Left colon (tissue), 2 donors: Measurements from ENCODE around the gene LCA5. TPM values are rescaled to one million over a fixed set of nuclear protein-coding genes. Genes with fewer than 3 reads are reported as not detected.
"Not testable (repeated sequence)": the region's sequence is repeated elsewhere in the genome, so short reads cannot be mapped to it uniquely, and the experiment has no call there.

Source experiments
- ATAC-seq: fragments of 200-7000 bp; cut with Tn5 transposase; one replicate; pipeline ENCODE4 v1.9.1; 2020; ENCODE audit warnings: mild to moderate bottlenecking, moderate library complexity
- DNase-seq, 2 donors: peaks; one replicate each; pipeline ENCODE4 v3.0.0-alpha.2; 2020
- intact Hi-C, 2 donors: fragments of 100-400 bp; cut with DNase I in 1 of 2; cut with micrococcal nuclease in 1 of 2; formaldehyde crosslinking; loops; one replicate each; pipeline versions ENCODE4 v1.11.2 to v1.14.0; 2022; cut with DNase I, micrococcal nuclease
- total RNA-seq, 2 donors: library from RNA; stranded (reverse); fragmentation: NEBNext Ultra II Directional; extraction: Animal tissue kit (Norgen Biotek cat#: 25700); gene quantifications; one replicate each; pipeline ENCODE4 v1.2.1, GENCODE V29; 2021
- donor health status: DM: no; HTN: no; CAD: no.
- donor health status: DM: yes; HTN: yes; CAD: no.

The LCA5 gene
- total RNA-seq, 2 donors from 2014 or later = 0.40 to 1.3 TPM

GRCh38 chr6:79494841-79495240 is 42.4 kb downstream of the LCA5 start:
- ATAC-seq = no peak
- intact Hi-C loops = no loop called here

GRCh38 chr6:79470728-79471127 is 66.5 kb downstream of the LCA5 start:
- DNase-seq (no peak), ATAC-seq (no peak)
- intact Hi-C loops = no loop called here

More at GRCh38 chr6:79494841-79495240, 42.4 kb downstream of the LCA5 start:
- no peak for DNase-seq

DNA sequence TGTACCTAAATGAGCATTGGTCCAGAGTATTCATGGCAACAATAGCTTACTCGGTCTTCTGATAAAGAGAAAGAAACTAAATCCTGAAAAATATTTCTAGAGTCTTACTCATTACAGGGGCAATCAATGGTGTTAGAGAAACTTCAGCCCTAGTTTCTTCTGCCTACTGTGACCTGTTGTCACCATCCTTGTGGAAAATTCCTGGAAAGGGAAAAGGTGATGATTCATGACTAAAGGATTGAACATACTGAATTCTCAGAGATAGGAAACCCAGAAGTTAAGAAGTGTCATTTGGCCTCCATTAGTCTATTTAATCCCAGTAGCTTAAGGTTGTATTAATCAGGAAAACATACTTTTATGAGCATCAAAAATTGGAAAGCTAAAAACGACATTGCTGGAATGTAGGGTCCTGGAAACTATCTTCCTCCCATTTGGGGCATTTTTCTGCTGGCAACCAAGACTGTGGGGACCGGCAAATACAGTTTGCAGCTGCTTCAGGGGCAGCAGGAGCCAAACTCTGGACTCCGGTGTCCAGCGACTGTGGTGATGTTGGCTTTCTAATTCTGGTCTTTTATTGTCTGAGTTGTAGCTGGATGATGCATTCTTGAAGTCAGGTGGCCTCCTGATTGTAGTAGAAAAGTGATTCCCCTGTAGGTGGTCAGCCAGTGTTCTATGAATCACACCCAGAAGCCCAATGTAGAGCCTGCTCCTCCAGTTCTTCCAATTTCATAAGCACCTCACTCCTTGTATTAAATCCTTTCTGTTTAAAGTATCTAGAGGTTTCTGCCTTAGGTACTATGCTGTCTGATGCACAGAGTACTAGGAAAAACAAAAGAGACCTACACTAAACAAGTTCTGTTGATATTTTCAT is 67.6 kb downstream of the LCA5 start:
- intact Hi-C loops = no loop called here

GRCh38 chr6:79468587-79468986 is 68.6 kb downstream of the LCA5 start:
- intact Hi-C loops = no loop called here
- ATAC-seq (no peak), DNase-seq (no peak)

More for the DNA sequence above, 67.6 kb downstream of the LCA5 start:
- DNase-seq = no peak
- ATAC-seq = no peak

- ATAC-seq (no peak), DNase-seq (no peak)
- intact Hi-C loops = no loop called here
Observed at GRCh38 chr6:79468116-79468515, 69.1 kb downstream of the LCA5 start.

GRCh38 chr6:79467716-79468115 is 69.5 kb downstream of the LCA5 start:
- DNase-seq (no peak), ATAC-seq (no peak)
- intact Hi-C loops = no loop called here

DNA sequence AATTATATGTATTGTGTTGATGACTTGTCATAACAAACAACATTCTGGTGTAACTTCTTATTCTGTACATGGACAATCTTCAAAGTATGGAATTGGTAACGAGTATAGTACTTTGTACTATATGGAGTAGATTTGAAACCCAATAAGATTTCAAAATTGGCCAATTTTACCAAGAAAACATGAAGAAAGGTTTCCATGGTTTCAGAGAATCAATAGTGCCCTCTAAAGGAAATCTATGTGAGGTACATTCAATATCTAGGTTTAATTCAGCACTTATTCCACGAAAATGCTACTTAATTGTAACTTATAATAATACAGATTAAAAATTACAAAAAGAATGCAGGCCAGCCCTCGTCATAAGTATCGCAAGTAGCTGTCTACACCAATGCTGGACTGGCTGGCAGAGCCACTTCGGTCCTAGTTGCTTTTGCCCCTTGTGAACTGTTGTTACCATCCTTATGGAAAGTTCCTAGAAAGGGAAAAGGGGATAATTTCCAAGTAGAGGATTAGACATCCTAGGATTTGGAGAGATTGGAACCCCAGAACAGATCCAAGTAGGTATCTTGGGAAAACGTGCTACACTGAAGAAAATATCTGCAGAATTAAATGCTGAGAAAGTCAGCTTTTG is 70.9 kb downstream of the LCA5 start:
- ATAC-seq (no peak), DNase-seq (no peak)
- intact Hi-C loops = no loop called here

DNA sequence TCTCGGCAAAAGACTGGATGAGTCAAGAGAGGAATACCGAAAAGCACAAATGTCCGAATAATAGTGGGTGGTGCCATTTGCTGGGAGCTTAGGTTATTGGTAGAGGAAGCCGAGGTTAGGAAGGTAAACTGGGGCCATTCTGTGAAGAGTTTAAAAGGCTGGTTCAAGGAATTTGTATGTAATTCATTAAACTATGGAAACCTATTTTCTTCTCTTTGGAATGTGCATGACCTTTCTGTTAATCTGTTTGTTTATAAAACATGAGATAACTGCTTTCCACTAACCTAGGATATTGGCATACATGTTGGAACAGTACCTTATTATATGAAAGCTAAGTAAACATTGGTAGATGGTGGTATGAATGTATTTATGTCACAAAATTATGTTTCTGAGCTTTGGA is 71.8 kb downstream of the LCA5 start:
- intact Hi-C loops = no loop called here
- DNase-seq (no peak), ATAC-seq (no peak)

DNA sequence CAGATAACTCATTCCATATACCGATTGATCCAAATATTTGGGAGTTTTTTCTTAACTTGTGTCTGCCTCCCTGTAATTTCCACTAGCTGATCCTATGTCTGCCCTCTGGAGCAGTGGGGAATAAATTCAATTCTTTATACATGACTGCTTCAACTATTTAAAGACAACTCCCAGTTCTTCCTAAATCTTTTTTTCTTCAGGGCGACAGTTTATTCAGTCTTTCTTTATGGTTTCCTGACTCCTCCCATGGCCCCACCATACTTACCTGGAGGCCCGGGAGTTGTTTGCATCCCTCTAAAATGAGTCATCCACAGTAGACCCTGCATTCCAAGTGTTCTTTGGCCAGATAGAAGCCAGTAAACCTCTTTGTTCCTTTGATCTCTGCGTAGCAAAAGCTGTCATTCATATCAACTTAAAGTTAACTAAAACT is 73.6 kb downstream of the LCA5 start:
- peak; percentile 92 for ATAC-seq
- intact Hi-C loops = no loop called here

GRCh38 chr6:79461205-79461604 is 76.0 kb downstream of the LCA5 start:
- intact Hi-C loops = no loop called here
- ATAC-seq = peak; percentile 49
- DNase-seq = no peak

More for the DNA sequence above, 73.6 kb downstream of the LCA5 start:
- DNase-seq = peak; percentile 5 to 33

GRCh38 chr6:79455446-79455845 is 81.8 kb downstream of the LCA5 start:
- DNase-seq (no peak), ATAC-seq (no peak)
- intact Hi-C loops = no loop called here

- intact Hi-C loops = no loop called here
- ATAC-seq (no peak), DNase-seq (no peak)
Observed at GRCh38 chr6:79453558-79454042, 83.6 kb downstream of the LCA5 start.

DNA sequence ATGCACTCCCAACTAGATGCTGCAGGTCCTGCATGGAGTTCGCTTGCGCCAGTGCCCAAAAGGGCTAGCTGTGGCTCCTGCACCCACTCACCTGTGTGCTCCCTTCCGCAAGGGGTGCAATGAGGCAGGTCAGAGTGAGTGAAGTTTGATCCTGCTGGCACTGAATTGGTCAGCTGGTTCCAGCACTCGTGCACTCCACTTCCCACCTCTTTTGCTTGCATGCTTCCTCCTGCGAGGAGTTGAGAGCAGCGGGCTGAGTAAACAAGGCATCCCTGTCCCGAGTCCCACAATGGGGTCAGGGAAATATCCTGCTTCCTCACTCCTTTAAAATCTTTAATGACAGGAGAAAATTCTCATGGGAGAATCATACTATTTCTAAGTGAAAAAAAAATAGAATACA is 86.2 kb downstream of the LCA5 start:
- ATAC-seq (no peak), DNase-seq (no peak)
- intact Hi-C loops = no loop called here

DNA sequence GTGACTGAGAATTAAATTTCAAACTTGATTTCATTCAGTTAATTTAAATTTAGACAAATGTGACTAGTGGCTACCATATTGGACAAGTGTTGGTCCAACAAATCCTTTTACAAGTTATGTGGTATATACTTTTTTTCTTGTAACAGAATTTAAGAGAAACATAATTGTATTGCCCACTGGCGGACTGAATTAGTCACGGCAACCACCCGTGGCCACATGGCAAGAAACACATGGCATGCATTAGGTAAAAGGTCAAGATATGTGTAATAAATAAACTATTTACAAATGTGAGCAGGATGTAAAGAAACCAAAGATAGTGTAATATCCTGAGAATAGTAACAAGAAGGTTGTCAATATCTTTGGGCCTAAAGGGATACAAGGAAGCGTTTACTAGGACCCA is 91.2 kb downstream of the LCA5 start:
- intact Hi-C loops = no loop called here
- DNase-seq (no peak), ATAC-seq (no peak)

GRCh38 chr6:79443876-79444275 is 93.4 kb downstream of the LCA5 start:
- intact Hi-C loops, ATAC-seq, DNase-seq: not testable (repeated sequence)

GRCh38 chr6:79441192-79441591 is 96.0 kb downstream of the LCA5 start:
- intact Hi-C loops = no loop called here
- ATAC-seq (no peak), DNase-seq (no peak)

GRCh38 chr6:79440598-79440997 is 96.6 kb downstream of the LCA5 start:
- DNase-seq (no peak), ATAC-seq (no peak)
- intact Hi-C loops = no loop called here

GRCh38 chr6:79438030-79438429 is 99.2 kb downstream of the LCA5 start:
- no peak for ATAC-seq
- intact Hi-C loops = no loop called here
- DNase-seq = no peak

GRCh38 chr6:79436241-79436640 is 101.0 kb downstream of the LCA5 start:
- ATAC-seq (no peak), DNase-seq (no peak)
- intact Hi-C loops = no loop called here

DNA sequence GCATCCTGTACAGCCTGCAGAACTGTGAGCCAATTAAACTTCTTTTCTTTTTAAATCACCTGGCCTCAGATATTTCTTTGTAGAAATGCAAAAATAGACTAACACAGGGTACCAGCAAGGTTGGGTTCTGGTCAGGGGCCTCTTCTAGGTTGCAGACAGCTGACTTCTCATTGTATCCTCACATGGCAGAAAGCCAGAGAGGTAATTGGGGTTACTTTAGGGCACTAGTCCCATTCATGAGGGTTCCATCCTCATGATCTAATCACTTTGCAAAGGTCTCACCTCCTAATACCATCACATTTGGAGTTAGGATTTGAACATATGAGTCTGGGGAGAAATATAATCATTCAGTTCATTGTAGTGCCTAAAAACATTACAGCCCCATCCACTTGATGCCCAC is 101.5 kb downstream of the LCA5 start:
- ATAC-seq (no peak), DNase-seq (no peak)
- intact Hi-C loops = no loop called here
